NCI-H1694 treated with DMSO at 0.1 percent for 48 hours (cell line): ENCODE results near the gene CEBPA.

ENCODE experiments used
- DNase-seq: peaks from one replicate; lab custom pipeline; 2025; lab: John Stamatoyannopoulos, UW

CEBPA gene

DNA sequence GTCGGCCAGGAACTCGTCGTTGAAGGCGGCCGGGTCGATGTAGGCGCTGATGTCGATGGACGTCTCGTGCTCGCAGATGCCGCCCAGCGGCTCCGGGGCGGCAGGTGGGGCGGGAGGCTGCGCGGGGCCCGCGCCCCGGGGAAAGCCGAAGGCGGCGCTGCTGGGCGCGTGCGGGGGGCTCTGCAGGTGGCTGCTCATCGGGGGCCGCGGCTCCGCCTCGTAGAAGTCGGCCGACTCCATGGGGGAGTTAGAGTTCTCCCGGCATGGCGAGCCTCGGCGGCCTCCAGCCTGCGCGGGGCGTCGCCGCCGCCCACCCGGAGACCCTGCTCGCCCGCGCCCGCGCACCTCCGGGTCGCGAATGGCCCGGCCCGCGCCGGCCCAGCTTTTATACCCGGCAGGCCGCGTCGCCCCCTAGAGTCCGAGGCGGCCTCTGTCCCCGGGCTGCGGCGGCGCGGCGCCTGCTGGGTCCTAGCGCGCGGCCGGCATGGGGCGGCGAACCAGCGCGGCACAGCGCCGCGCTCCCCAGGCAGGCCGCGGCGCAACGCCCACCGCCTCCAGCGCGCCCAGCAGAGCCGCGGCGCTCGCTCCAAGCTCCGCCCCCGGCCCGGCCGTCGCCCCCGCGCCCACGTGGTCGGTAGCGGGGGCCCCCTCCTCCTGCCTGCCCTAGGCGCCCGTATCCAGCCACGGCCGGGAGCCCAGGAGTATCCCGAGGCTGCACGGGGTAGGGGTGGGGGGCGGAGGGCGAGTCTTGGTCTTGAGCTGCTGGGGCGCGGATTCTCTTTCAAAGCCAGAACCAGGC is at the start of gene CEBPA:
Gene CEBPA (minus strand): TSS at position 360 of the 799 bp plus-strand sequence. CDS start 120 bp downstream, at position 240.
- peak; percentile 80 for DNase-seq

DNA sequence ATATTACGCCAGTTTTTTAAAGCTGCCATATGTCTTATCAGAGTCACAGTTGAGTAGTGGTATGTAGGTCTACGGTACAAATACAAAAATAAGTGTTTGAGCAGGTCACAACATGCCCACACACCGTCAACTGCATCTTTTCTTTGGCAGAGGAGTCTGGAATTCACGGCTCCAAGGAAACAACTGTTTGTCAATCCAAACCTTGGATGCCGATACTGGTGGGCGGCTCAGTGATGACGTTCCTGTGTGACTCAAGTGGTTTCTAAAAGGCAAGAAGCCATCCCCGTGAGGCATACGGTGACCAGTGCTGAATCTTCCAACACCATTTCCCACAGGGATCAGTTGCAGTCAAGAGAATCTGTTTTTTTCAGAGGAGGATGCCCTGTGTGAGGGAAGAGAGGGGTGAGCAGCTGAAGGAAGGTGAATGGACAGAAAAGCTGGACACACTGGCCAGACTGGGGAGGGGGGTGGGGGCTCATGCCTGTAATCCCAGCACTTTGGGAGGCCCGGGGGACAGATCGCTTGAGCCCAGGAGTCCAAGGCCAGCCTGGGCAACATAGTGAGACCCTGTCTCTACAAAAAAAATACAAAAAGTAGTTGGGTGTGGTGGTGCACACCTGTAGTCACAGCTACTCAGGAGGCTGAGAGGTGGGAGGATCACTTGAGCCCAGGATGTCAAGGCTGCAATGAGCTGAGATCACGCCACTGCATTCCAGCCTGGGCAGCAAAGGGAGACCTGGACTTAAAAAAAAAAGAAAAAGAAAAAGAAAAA is 48.4 kb upstream of the CEBPA start:
- DNase-seq: no peak

DNA sequence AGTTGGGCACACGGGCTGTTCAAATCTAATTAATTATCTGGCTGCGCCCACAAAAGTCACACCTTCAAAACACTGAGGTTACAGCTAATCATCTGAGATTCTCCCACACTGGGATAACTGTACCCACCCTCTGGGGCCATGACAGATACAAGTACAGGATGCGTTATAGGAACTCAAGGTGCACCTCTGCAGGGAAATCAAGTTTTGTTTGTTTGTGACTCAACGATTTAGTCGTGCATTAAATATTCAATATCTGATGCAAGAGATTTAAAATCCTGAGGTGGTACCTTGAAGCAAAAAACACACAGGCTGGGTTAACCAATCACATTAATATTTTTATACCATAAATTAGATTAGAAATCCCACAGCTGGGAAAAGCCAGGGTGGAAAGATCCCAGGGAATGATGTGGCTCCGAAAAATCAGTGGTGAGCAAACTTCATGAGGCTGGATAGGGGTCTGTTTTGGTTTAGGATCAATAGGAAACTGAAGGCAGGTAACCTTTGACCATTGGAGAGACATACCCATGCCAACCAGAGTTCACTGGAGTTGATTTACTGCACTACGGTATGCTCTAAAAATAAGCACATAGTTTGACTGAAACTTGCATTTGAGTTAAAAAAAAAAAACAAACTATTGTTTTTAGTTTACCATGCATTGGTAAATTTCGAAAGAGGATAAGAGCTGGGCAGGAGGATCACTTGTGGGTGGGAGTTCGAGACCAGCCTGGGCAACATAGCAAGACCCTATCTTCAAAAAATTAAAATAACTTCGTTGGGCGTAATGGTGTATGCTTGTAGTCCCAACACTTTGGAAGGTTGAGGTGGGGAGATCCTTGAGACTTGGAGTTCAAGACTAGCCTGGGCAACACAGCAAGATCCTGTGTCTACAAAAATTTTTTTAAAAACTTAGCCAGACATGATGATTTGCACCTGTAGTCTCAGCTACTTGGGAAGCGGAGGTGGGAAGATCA is 47.3 kb upstream of the CEBPA start:
- DNase-seq: no peak

DNA sequence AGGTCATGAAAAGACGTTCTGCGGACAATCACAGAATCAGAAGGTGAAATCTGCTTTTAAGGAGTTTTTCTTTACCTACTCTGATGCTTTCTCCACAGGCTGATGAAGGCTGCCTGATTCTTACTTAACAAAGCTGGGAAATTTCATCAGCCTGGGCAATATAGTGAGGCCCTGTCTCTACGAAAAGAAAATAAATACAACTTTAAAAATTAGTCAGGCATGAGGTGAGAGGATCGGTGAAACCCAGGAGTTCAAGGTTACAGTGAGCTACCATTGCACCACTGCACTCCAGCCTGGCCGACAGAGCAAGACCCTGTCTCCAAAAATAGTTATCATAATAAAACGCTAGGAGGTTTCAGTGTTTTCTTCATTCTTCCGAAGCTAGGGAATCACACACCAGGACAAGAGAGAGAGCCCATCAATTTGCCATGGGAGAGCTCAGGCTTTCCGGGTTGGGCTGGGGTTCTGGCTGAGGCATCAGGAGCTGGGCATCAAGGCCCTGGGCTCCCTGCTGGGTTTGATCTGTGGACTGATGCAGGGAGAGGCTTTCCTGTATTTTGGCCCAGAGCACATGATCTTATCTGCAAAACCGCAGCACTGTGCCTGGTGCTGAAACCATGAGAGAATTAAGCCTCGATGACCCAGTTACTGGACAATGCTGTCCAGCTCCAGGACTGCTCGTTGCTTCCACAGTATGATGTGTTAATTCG is 46.1 kb upstream of the CEBPA start:
- DNase-seq: no peak

DNA sequence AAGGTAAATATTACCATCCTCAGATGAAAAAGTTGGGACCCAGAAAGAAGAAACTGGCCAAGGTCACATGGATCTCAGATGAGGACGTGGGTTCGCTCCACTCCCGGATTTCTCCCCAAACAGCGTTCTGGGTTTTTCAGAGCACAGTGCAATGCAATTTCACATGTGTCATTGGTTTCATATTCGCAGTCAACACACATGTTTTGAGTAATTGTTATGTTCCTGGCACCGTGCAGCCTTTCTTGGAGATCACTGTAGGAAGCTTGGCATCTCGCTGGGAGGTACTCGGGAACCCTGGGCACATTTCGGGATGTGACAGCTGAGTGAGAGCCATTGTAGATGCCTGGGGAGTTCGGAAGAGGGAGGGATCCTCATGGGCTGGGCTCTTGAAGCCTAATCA is 45.0 kb upstream of the CEBPA start:
- no peak for DNase-seq

DNA sequence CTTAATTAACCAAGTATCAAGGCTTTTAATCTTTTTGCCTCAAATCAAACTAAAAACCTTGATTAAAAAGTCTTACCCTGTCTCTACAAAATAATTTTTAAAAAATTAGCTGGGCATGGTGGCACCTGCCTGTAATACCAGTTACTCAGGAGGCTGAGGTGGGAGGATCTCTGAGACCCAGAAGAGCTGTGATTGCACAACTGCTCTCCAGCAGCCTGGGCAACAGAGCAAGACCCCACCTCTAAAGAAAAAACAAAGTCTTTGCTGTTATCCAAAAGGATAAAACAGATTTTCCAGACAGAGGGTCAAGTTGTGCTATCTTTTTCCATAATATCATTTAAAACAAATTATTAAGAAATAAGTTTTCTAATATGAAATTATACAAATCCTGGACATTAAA is 44.3 kb upstream of the CEBPA start:
- no peak for DNase-seq

DNA sequence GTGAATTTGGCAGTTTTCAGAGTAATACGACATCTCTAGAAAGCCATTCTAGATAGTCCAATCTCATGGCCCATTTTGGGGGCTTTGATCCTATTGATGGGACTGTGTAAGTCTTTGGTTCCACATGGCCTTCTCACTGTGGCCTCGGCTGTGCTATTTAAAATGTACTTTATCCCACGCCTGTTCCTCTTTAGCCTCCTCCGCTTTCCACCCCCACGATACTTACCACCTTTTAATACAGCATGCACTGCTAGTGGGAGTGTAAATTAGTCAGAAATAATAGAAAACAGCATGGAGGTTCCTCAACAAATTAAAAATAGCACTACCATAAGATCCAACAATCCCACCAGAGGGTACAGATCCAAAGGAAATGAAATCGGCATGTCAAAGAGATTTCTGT is 42.8 kb upstream of the CEBPA start:
- DNase-seq: no peak

DNA sequence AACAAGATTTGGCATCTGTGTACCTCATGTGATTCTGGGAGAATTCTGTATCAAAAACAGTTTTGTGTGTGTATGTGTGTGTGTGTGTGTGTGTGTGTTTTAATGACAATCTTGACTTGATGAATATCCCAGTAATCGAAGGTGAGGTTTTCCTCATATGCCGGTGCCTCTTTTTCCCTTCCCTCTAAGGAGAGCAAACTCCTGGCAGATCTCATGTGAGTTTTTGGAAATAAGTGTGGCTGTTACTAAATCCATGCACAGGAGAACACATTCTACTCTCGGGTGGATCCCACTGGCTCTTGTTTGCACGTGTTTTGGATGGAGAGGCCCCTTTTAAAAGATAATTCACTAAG is 42.2 kb upstream of the CEBPA start:
- DNase-seq: no peak

DNA sequence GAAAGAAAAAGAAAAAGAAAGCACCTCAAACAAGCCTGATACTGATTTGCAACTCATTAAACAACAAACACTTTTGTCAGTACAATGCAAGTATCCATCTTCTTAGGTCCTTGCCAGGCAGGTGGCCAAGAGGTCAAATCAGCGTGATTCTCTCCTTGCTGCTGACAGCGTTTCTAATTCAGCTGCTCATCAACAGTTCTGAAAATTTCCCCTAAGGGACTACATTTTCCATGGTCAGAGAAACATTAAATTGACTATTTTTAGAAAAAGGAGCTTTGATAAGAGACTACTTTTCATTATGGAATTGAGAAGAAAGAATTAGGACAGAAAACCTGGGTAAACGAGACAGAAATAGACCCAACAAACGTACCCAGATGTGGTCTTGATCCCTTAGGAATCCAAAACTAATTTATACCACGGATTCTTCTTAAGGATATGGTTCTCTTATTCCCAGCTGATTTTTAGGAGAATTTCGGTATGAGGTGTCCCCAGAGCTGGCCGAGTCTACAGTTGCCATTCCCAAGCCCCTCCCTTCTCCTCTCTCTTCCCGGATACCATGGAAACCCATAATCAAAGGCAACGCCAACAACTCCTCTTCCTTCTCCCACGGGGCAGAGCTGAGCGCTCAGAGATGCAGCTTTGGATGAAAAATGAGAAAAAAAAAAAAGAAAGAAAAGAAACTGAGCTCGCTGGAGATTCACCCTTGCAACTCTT is 41.7 kb upstream of the CEBPA start:
- no peak for DNase-seq

DNA sequence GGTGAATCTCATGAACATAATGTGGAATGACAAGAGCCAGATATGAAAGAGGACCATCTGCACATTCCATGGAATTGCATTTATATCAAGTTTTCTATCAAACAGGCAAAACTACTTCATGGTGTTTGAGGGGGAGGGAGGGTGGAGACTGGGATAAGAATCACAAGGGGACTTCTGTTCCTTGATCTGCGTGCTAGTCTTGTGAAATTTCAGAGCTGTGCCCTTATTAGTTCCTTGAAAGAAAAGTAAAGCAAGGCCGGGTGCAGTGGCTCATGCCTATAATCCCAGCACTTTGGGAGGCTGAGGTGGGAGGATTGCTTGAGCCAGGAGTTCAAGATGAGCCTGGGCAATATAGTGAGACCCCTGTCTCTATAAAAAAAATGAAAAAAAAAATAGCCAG is 41.0 kb upstream of the CEBPA start:
- no peak for DNase-seq

DNA sequence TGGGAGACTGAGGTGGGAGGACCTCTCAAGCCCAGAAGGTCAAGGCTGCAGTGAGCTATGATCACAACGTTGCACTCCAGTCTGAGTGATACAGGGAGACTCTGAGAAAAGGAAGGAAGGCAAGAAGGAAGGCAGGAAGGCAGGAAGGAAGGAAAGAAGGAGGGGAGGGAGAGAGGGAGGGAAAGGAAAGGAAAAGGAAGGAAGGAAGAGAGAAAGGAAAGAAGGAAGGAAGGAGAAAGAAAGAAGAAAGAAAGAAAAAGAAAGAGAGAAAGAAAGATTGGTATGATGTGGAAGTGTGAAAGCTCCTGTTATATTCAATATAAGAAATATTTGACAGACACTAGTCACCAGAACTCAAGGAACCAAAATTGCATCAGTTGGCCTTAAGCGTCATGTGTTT is 38.7 kb upstream of the CEBPA start:
- no peak for DNase-seq

DNA sequence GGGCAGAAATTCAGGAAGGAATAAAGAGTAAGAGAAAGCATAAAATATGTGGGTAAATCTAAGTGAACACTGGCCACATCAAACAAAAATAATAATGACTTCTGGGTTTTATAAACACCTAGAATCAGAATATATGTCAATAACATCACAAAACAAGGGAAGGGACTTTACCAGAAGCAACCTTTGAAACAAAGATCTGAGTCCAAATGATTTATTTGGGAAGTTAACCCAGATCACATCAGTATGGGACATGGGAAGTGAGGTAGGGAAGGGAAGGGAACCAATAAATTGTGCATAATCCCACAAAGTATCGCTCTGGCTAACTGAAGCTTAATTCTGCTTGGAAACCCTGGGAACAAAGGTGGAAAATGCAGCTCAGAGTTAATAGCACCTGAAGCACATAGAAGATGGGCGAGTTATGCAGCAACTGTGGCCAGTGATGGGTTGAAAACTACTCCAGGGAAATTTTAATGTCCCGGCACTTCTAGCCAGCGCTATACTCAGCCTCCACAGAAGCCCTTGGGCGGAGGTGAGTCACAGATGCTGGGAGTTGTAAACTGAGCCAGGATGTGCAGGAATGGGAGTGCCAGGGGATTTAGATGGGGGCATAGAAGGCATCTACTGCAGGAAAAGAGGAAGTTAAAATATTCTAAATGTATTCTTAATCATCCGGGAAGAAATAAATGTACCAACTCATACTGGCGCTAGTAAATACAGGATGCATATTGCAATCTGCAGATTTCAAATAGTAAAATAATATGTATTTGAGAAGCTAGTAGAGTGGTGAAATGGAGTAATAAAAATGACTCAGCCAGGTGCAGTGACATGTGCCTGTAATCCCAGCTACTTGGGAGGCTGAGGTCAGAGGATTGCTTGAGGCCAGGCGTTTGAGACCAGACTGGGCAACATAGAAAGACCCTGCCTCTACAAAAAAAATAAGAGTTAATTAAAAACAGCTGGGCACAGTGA is 37.0 kb upstream of the CEBPA start:
- no peak for DNase-seq

DNA sequence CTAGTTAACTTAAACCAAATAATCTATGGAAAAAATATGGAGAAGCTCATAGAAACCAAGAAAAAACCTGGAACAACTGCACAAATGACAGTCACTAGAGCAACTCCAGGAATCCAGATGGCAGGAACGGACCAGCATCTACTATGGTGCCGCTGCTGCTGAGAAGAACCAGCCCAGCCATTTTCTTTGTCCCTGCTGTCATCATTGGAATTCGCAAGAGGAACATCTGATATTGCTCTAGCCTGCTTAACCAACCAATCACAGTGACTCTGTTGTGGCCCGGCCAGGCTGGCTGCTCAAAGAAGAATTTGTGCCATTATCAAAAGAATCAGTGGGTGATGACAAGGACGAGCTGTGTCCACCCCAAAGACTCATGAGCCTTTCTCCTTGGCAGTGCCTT is 33.1 kb upstream of the CEBPA start:
- no peak for DNase-seq

DNA sequence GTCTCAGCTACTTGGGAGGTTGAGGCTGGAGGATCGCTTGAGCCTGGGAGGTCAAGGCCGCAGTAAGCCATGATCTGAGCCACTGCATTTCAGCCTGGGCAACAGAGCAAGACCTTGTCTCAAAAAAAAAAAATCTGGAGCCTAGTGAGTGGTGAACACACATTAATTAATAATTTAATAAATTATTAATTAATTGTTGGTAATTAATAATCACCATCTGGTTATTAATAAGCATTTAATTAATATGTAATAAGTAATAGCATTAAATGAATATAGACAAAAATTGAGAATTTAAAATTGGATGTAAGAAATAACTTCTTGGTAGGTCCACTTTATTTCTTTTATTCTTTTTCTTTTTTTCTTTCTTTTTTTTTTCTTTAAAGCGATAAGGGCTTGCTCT is 31.9 kb upstream of the CEBPA start:
- no peak for DNase-seq

DNA sequence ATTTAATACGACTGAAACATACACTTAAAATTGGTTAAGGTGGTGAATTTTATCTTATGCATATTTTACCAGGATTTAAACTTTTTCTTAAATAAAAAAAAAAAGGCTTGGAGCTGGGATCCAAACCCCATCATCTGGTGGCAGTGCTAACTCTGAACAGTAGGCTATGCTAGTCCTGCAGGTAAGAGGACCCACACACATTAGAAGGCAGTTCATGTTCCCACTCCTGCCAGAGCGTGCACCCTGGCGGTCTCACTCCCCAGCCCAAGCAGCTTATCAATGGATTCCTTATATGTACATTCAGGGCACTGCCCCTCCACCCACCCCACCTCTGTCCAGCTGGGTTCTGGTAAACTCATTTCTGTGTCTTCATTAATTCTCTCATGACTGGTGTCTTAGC is 31.3 kb upstream of the CEBPA start:
- no peak for DNase-seq

DNA sequence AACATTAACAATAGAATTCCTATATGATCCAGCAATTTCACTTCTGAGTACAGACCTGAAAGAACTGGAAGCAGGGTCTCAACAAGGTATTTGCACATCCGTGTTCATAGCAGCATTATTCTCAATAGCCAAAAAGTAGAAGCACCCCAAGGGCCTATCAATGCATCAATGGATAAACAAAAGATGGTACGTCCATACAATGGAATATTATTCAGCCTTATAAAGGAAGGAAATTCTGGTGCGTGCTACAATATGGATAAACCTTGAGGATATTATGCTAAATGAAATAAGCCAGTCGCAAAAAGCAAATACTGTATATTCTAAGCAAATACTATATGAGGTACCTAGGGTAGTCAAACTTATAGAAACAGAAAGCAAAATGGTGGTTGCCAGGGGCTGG is 30.8 kb upstream of the CEBPA start:
- no peak for DNase-seq

DNA sequence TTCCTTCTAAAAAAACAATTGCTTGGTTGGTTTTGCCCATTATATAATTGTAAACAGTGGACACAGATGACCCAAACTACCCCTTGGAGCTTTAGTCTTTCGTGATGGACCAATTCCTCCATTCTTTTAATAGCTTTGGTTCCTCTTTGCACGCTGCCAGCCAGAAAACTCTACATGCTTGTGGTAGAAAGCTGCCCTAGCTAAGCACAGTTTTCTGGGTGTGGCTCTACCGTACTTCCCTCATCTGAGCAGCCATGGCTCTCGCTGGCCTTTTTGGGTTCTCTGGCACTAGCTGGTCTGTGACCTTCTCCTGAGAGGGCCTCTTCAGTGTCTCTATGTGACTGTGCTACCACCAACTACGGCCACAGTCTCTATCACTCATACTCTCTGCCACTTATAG is 29.9 kb upstream of the CEBPA start:
- DNase-seq: no peak

DNA sequence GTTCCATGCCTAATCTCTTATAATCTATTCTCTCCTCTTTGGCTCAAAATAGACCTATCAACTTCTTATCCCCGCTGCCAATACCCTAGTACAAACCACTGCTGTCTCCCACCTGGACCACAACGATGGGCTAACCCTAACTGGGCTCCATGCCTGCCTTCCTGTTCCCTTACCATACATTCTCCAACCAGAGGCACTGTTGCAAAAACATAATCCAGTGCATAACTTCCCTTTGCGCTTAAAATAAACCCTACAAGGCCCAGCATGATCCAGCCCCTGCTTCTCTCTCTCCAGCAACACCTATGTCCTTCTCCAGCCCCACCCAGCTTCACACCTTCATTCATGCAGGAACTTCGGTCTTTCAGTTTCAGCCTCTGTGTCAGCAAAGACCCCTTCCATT is 27.4 kb upstream of the CEBPA start:
- DNase-seq: no peak

DNA sequence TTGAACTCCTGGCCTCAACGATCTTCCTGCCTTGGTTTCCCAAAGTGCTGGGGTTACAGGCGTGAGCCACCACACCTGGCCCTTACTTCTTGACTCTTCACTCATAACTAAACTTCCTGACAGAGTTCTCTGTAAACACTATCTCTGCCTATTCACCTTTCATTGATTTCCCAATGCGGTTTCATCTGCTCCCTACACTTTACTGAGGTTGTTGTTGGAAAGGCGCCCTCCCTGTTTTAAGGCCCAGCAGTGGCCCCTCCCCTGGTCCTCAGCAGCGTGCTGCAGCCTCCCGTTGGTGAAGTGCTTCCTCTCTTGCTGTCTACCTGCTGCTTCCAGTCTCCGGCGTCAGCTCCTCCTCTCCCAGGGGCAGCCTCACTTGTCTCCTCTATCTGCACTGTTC is 26.7 kb upstream of the CEBPA start:
- no peak for DNase-seq

DNA sequence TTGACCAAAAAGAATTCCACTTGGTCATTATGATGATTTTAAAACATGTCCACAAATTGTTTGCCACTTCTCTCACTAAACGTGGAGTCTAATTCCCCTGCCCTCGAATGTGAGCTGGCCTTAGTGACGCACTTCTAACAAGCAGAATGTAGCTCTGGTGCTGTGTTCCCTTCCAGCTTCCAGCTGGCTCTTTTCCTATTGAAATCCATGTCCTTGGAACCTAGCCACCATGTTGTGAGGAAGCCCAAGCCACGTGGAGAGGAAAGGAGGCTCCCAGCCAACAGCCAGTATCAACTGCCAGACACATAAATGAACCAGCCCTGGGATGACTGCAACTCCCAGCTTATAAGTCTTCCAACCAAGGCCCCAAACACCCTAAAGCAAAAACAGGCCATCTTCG is 23.6 kb upstream of the CEBPA start:
- DNase-seq: no peak
